ENCODE measurements around the gene C19orf25. TPM values are rescaled to one million over a fixed set of nuclear protein-coding genes. Genes with fewer than 3 reads are reported as not detected.

C19orf25 gene
- polyA plus RNA-seq, 12 donors, result 13.1 to 23.4 (median 14.4) TPM; not detected in 1

- DNase-seq, result no peak
Measured at GRCh38 chr19:1514295-1514661, 35.3 kb upstream of the C19orf25 start.

GRCh38 chr19:1513499-1514294 is 34.7 kb upstream of the C19orf25 start:
- DNase-seq, result no peak

- no peak for DNase-seq
Measured at GRCh38 chr19:1512671-1513498, 33.9 kb upstream of the C19orf25 start, which contains the start of gene ADAMTSL5. TSS of gene ADAMTSL5 (minus strand) at chr19:1513019. CDS start at chr19:1510943, 2,076 bp downstream.

- no peak for DNase-seq
Measured at GRCh38 chr19:1511318-1512317, 32.6 kb upstream of the C19orf25 start.

- no peak for DNase-seq
Measured at GRCh38 chr19:1510807-1511206, 31.8 kb upstream of the C19orf25 start.

- no peak for DNase-seq
Measured at GRCh38 chr19:1510442-1510806, 31.4 kb upstream of the C19orf25 start.

- DNase-seq, result no peak
Measured at GRCh38 chr19:1509602-1510441, 30.8 kb upstream of the C19orf25 start.

- DNase-seq, result no peak
Measured at GRCh38 chr19:1508507-1508856, 29.5 kb upstream of the C19orf25 start.

- peak; percentile 96 for DNase-seq
Measured at GRCh38 chr19:1507763-1508506, 28.9 kb upstream of the C19orf25 start.

- DNase-seq, result no peak
Measured at GRCh38 chr19:1507192-1507660, 28.2 kb upstream of the C19orf25 start.

GRCh38 chr19:1505991-1506881 is 27.2 kb upstream of the C19orf25 start:
- no peak for DNase-seq

- no peak for DNase-seq
Measured at GRCh38 chr19:1505012-1505411, 26.0 kb upstream of the C19orf25 start.

- no peak for DNase-seq
Measured at GRCh38 chr19:1503925-1504773, 25.1 kb upstream of the C19orf25 start.

- DNase-seq, result no peak
Measured at GRCh38 chr19:1503089-1503924, 24.3 kb upstream of the C19orf25 start.

GRCh38 chr19:1502433-1503088 is 23.5 kb upstream of the C19orf25 start:
- no peak for DNase-seq

GRCh38 chr19:1501200-1501595 is 22.2 kb upstream of the C19orf25 start:
- DNase-seq, result no peak

Data from muscle of arm (tissue), 12 donors.